HT1080 (cell line): ENCODE data around the gene C1orf226. TPM values are rescaled to one million over a fixed set of nuclear protein-coding genes. Genes with fewer than 3 reads are reported as not detected.
"Not testable (repeated sequence)": the region's sequence is repeated elsewhere in the genome, so short reads cannot be mapped to it uniquely, and the experiment has no call there.

ENCODE experiments used
- DNase-seq: peaks from one replicate; pipeline ENCODE4 v3.0.0-alpha.2; 2015; ENCODE audit warnings: low read depth
- polyA plus RNA-seq, 2 experiments: library from polyadenylated mRNA; depleted of rRNA; stranded (reverse); fragments of >200 nt; gene quantifications; 2 replicates each; pipeline ENCODE4 v1.2.3, GENCODE V29; 2015
- total RNA-seq: library from RNA; depleted of rRNA; stranded (reverse); fragments of >200 nt; shearing (Covaris generic); gene quantifications from 2 replicates; pipeline ENCODE4 v1.2.3, GENCODE V29; 2014; rRNA removed

The C1orf226 gene
- 0.84 and 1.3 TPM in 2 replicates for total RNA-seq
- polyA plus RNA-seq (2015; cell fraction: cytosol; rRNA removed), result 3.4 and 4.1 TPM in 2 replicates
- polyA plus RNA-seq (2015; cell fraction: nucleus; rRNA removed), result 9.4 and 13.2 TPM in 2 replicates

GRCh38 chr1:162381383-162381782 lies at the start of gene C1orf226:
C1orf226 (plus strand) TSS chr1:162381728; CDS start chr1:162381902, 174 bp downstream.
- peak; percentile 44 for DNase-seq

GRCh38 chr1:162333991-162334390 lies 47.5 kb upstream of the C1orf226 start:
- DNase-seq, result no peak

- DNase-seq, result no peak
These were observed 46.4 kb upstream of the C1orf226 start for GRCh38 chr1:162335126-162335525.

GRCh38 chr1:162336621-162337285 lies 44.8 kb upstream of the C1orf226 start:
- DNase-seq, result no peak

- DNase-seq, result no peak
These were observed 39.0 kb upstream of the C1orf226 start for GRCh38 chr1:162342452-162342983.

GRCh38 chr1:162343470-162343869 lies 38.1 kb upstream of the C1orf226 start:
- no peak for DNase-seq

- no peak for DNase-seq
These were observed 34.2 kb upstream of the C1orf226 start for GRCh38 chr1:162347281-162347680.

- DNase-seq, result peak; percentile 77
These were observed 31.7 kb upstream of the C1orf226 start for GRCh38 chr1:162349635-162350330.

- no peak for DNase-seq
These were observed 30.2 kb upstream of the C1orf226 start for GRCh38 chr1:162351246-162351842.

- not testable (repeated sequence) for DNase-seq
These were observed 29.7 kb upstream of the C1orf226 start for GRCh38 chr1:162351874-162352273.

- DNase-seq, result no peak
These were observed 28.4 kb upstream of the C1orf226 start for GRCh38 chr1:162353078-162353477.

GRCh38 chr1:162353702-162354101 lies 27.8 kb upstream of the C1orf226 start:
- no peak for DNase-seq

- DNase-seq, result peak; percentile 24
These were observed 23.8 kb upstream of the C1orf226 start for GRCh38 chr1:162357681-162358266.

- no peak for DNase-seq
These were observed 22.6 kb upstream of the C1orf226 start for GRCh38 chr1:162358928-162359327.

- no peak for DNase-seq
These were observed 21.8 kb upstream of the C1orf226 start for GRCh38 chr1:162359523-162360236.

GRCh38 chr1:162360237-162360873 lies 21.2 kb upstream of the C1orf226 start:
- DNase-seq, result no peak

GRCh38 chr1:162360874-162361260 lies 20.7 kb upstream of the C1orf226 start:
- no peak for DNase-seq

- no peak for DNase-seq
These were observed 20.2 kb upstream of the C1orf226 start for GRCh38 chr1:162361349-162361748.

GRCh38 chr1:162363823-162364222 lies 17.7 kb upstream of the C1orf226 start:
- DNase-seq, result no peak

GRCh38 chr1:162364498-162364897 lies 17.0 kb upstream of the C1orf226 start:
- DNase-seq, result peak; percentile 33
